ENCODE measurements around the gene CHRND. TPM values are rescaled to one million over a fixed set of nuclear protein-coding genes. Genes with fewer than 3 reads are reported as not detected.

CHRND gene
- total and polyA plus RNA-seq, 12 donors, result 0.07 to 0.39 (median 0.14) TPM; not detected in 7

DNA sequence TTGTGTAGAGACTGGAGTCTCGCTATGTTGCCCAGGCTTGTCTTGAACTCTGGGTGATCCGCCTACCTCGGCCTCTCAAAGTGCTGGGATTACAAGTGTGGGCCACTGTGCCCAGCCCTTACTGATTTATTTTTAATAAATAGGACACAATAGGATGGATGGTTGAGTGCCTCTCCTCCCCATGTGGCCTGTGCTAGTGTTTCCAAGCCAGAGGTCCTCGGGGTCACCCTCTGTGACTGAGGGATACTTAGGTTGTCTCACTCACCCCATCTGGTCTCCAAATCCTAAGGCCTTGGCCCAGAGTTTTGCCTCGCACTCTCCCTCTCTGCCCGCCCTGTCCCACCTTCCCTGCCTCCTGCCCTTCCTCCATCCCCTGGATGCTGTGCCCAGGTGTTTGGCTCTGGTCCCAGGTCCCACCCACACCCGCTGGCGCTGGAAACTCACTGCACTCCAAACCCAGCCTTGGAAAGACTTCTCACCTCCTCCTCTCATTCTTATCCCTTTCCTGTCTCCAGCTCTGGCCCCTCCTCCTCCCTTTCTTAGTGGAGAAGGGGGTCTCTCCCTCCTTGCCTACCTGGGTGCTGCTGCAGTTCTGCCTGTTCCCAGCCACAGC lies 33.6 kb upstream of the CHRND start:
- DNase-seq, result no peak
- Histone ChIP-seq H3K36me3 (replicated peaks in 1 of 2) (no peaks in the 10 kb centered on the region), H3K4me1 (replicated peaks in 1 of 2) (peaks cover 0 to under 1% of the 10 kb centered on the region in 2 donors), H3K9me3 (replicated peaks in 1 of 3) (no peaks in the 10 kb centered on the region), H3K4me3 (no peak overlapping the region), H3K27me3 (peaks cover 10% of the 10 kb centered on the region), H3K27ac (no peak overlapping the region)
- 75 to 82% (median 80%) methylated on average over 8 of the region's 8 CpGs for WGBS, 4 donors
- TF ChIP-seq, protein P1, sequence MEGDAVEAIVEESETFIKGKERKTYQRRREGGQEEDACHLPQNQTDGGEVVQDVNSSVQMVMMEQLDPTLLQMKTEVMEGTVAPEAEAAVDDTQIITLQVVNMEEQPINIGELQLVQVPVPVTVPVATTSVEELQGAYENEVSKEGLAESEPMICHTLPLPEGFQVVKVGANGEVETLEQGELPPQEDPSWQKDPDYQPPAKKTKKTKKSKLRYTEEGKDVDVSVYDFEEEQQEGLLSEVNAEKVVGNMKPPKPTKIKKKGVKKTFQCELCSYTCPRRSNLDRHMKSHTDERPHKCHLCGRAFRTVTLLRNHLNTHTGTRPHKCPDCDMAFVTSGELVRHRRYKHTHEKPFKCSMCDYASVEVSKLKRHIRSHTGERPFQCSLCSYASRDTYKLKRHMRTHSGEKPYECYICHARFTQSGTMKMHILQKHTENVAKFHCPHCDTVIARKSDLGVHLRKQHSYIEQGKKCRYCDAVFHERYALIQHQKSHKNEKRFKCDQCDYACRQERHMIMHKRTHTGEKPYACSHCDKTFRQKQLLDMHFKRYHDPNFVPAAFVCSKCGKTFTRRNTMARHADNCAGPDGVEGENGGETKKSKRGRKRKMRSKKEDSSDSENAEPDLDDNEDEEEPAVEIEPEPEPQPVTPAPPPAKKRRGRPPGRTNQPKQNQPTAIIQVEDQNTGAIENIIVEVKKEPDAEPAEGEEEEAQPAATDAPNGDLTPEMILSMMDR (IDR thresholded peaks at IDR 0.05), result no peak
- no peak for TF ChIP-seq POLR2A (IDR thresholded peaks at IDR 0.05)
- intact Hi-C loops (cut with DNase I), result no loop called here

DNA sequence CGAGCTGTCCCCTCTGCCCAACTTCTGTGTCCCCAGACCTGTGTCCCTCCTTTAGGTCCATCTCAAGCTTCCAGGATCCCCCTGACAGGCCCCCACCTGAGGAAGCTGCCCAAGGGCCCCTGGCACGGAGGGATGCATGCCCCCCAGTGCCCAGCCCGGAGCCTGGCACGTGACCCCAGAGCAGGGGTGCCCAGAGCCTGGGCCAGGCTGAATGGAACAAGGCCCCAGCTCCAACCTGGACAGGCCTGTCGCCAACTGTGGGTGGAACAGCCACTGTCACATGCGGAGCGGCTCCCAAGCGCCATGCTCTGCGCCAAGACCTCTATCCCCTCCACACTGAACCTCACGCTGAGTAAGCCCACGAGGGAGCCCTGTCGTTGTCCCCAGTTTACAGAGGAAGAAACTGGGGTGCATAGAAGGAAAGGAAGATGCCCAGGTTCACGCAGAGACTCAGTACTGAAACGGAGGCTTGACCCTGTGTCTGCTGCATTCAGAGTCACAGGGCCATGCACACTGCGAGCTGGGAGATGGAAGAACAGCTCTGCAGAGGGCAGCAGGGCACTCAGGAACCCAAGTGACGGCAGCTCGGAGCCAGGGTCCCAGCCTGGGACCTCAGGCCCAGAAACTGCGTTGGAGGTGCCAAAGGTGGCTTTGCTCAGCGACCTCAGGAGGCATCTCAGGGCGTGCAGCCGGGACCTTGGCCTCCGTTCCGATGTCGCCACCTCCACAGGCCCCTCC lies 32.8 kb upstream of the CHRND start:
- no peak for DNase-seq
- 86 to 90% (median 88%) methylated on average over 14 to 24 of the region's 24 CpGs for WGBS, 4 donors
- no peak for TF ChIP-seq POLR2A (IDR thresholded peaks at IDR 0.05)
- TF ChIP-seq, protein P1 (IDR thresholded peaks at IDR 0.05), result no peak
- no peaks in the 10 kb centered on the region for H3K36me3 ChIP-seq (replicated peaks in 1 of 2)
- H3K9me3 ChIP-seq (replicated peaks in 1 of 3), result no peaks in the 10 kb centered on the region
- peaks cover 5% of the 10 kb centered on the region for H3K27me3 ChIP-seq
- H3K4me3 ChIP-seq, result no peak overlapping the region
- no peaks in the 10 kb centered on the region for H3K4me1 ChIP-seq (replicated peaks in 1 of 2)
- H3K27ac ChIP-seq, result no peak overlapping the region
- intact Hi-C loops (cut with DNase I), result no loop called here

DNA sequence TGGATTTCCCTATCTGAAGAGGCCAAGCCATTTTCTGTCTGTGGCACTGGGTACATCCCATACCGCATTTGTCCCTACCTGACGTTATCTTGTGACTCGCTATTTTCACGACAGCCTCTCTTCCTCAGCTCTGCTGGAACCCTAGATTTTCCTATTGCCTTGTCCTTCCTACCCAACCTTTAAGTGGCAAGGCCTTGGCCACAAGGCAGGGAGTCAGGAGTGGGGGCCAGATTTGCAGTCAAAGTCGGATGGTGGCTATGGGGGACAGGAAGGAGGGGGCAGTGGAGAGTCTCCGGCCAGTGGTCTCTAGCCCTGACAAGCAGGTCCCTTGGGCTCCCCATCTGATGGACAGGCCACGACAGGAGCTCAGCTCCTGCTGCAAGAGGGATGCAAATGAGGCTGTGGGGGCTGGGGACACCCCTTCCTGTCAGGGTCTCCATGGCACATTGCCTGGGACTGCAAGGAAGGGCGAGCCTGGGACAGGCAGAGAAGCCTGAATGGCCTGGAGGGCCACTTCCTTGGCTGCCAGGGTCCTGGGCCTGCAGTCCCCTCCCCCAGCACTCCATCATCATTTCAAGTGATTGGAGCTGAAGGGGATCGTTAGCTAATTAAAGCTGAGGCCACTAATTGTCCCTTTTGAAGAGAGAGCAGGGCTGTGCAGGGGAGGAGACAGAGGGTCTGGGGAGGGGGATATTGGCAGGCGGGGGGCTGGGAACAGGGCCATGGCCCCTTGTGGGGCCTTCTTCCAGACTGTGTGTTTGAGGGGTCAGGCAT lies 32.1 kb upstream of the CHRND start:
- DNase-seq, result no peak
- no peaks in the 10 kb centered on the region for H3K27me3 ChIP-seq
- H3K27ac ChIP-seq, result no peak overlapping the region
- intact Hi-C loops (cut with DNase I), result no loop called here
- no peaks in the 10 kb centered on the region for H3K9me3 ChIP-seq (replicated peaks in 1 of 3)
- 83 to 85% (median 84%) methylated on average over 9 to 10 of the region's 10 CpGs for WGBS, 4 donors
- no peaks in the 10 kb centered on the region for H3K4me1 ChIP-seq (replicated peaks in 1 of 2)
- TF ChIP-seq POLR2A (IDR thresholded peaks at IDR 0.05), result no peak
- TF ChIP-seq, protein P1 (IDR thresholded peaks at IDR 0.05), result no peak
- H3K36me3 ChIP-seq (replicated peaks in 1 of 2), result no peaks in the 10 kb centered on the region
- H3K4me3 ChIP-seq, result no peak overlapping the region

DNA sequence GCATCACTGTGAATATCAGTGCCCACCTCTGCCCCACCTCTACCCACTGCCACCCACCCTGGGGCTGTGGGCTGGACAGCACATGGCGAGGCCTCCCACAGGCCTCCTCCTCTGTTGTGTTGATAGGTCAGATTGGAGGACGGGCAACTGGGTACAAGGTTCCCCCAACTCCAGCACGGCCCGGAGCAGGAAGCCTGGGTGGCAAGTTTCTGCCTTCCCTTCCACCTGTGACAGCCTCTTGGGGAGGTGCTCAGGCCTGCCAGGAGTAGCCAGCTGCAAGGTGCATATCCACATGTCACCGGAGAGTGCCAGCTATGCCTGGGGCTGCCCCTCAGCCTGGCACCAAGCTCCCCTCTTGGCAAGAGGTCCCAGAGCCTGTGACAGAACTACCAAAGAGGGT lies 31.4 kb upstream of the CHRND start:
- intact Hi-C loops (cut with DNase I), result no loop called here
- TF ChIP-seq, protein P1 (IDR thresholded peaks at IDR 0.05), result no peak
- TF ChIP-seq POLR2A (IDR thresholded peaks at IDR 0.05), result no peak
- WGBS, 4 donors, result 83 to 98% (median 94%) methylated on average over 1 to 5 of the region's 5 CpGs
- no peaks in the 10 kb centered on the region for H3K4me1 ChIP-seq (replicated peaks in 1 of 2)
- no peak for DNase-seq
- H3K27me3 ChIP-seq, result no peaks in the 10 kb centered on the region
- H3K4me3 ChIP-seq, result no peak overlapping the region
- no peak overlapping the region for H3K27ac ChIP-seq
- no peaks in the 10 kb centered on the region for H3K36me3 ChIP-seq (replicated peaks in 1 of 2)
- no peaks in the 10 kb centered on the region for H3K9me3 ChIP-seq (replicated peaks in 1 of 3)
